ENCODE data around the gene TMEM184B.

TMEM184B gene

DNA sequence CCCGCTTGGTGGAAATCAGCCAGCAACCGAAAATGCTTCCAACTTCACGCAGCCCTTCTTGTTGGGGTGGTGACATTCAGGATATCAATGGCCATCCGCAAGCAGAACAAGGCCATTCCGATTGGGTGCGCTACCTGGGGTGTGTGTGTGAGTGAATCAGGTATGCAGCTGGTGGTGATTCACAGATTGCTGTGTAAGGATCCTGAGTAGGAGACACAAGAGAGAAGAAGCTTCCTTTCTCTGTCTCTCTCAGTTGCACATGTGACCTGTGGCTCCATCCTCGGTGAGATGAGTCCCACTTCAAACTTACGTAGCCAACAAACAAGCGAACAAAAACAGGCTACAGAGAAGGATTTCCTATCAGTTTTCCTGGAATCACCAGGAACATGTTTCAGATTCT, 9.6 kb upstream of the TMEM184B start:
- DNase-seq (ENCODE audit: low spot score) (no peak), FAIRE-seq (no peak)

DNA sequence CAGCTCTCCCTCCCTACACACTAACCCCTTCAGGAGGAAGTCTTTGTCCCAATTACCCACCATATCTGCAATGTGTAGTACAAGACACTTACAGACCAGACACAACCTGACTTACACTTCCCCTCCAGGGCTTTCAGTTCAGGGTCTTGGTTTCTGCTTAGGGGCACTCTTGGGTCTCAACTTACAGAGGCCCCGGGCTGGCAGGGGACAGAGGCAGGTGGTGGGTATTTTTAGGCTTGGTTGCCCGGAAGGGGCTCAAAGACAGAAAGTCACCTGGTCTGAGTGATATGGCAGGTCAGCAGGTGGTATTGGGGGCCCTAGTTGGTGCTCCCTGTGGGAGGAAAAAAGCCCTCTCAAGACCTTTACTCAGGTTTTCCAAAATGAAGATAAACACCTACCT, 3.4 kb upstream of the TMEM184B start:
- DNase-seq (ENCODE audit: low spot score) (no peak), FAIRE-seq (no peak)

DNA sequence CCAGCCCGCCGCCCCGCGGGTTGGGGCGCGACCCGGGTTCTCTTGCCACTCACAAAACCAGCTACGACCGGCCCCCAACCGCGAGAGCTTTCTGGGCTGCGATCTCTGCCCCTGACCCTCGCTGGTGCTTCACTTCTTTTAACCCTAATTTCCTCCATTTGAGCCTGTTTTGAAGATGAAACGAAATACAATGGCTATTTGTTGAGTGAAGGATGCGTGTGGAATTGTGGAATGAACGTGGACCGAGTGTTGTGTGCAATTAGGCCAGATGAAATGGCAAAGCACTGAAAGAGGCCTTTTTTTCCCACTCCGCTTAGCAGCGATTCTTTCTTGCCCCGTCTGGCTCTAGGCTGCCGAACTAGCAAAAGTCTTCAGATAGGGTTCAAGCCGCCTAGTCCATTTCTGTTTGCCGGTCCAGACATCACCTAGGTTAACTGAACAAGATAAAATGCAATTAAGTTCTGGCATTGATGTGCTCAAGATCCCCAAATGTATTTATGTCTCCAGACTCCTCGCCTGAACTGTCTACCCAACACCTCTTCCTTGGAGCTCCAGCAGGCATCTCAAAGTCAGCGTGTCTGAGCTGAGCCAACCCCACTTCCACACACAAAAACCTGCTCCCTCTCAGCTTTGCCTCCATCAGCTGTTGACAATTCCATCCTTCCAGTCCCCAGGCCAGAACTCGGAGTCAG, 471 bp upstream of the TMEM184B start:
- DNase-seq (ENCODE audit: low spot score) (no peak), FAIRE-seq (no peak)

DNA sequence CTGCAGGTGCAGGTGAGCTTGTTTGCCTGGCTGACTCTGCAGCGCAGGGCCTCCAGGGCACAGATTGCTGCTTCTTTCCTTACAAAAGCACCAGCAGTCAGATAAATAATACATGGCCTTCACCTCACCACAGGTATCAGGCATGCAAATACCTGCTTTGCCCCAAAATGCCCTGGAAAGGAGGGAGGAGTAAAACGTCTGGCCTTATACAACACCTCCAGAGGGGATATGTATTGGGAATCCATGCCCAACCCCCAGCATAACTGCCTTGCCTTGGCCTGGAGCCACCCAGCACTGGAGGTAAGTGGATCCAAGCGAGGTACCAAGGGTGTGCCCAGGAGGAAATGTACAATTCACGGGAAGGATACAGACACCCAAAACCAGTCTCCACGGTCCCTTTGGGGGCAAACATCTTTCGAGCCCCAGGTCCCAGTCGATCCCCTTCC, 860 bp downstream of the TMEM184B start:
- FAIRE-seq (no peak), DNase-seq (ENCODE audit: low spot score) (no peak)

DNA sequence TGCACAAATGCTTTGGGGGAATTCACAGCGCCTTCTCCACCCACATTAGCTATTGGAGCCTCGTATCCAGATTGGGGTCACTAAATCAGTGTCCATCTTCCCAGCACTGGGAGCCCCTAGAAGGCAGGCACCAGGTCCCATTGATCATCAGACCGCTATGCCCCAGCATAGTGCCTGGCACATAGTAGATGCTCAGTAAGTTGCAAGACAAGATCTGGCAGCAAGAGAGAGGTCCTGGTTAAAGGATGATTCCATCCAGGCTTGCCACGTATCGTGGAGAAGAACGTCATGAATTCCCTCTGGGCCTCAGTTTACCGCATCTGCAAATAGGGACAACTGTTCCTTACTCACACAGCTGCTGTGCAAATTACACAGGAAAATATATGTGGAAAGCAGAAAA, 1.7 kb downstream of the TMEM184B start:
- no peak for FAIRE-seq
- no peak for DNase-seq (ENCODE audit: low spot score)

- DNase-seq (ENCODE audit: low spot score) (no peak), FAIRE-seq (no peak)
These were observed 2.5 kb downstream of the TMEM184B start for GRCh38 chr22:38270091-38270992.

- DNase-seq (ENCODE audit: low spot score) (no peak), FAIRE-seq (no peak)
These were observed 3.3 kb downstream of the TMEM184B start for GRCh38 chr22:38269466-38269865.

DNA sequence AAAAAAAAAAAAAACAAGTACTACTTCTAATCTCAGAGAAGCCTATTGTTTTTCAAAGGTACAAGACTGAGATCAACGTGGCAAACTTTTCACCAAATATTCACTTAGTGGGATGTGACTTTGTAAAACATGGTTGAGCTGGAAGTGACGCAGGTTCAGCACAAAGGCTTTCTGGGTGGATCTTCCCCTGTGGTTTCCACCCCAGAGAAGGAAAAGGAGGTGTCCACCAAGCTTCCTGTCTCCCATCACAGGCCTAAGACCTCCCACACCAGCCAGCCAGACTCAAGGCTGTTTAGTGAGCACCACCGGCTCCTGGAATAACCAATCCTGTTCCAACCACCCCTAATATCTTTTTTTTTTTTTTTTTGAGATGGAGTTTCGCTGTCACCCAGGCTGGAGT, 5.7 kb downstream of the TMEM184B start:
- FAIRE-seq (no peak), DNase-seq (ENCODE audit: low spot score) (no peak)

GRCh38 chr22:38266120-38266519, 6.7 kb downstream of the TMEM184B start:
- DNase-seq (ENCODE audit: low spot score) (no peak), FAIRE-seq (no peak)

DNA sequence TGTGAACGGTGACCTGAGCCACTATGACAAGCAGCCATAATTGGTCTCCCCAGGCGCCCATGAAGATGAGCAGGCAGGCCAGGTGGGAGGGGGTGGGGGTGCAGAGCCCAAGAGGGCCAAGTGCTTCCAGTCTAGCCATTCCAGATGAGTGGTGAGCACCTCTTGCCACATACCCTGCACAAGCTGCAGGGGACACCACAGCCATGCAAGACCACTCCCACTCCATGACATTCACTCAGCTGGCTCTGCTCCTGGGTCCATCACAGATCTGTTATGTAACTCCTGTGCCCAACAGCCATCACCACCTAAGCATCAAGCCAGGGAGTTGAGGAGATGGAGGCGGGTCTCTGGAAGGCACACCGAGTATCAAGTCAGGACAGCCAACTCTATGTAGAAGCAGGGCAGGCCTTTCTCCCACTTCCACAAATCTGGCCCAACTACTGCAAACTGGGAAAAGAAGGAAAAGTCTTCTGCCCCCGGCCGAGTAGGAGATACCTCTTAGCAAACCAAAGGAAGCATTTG, 8.4 kb downstream of the TMEM184B start:
- FAIRE-seq: no peak
- no peak for DNase-seq (ENCODE audit: low spot score)

DNA sequence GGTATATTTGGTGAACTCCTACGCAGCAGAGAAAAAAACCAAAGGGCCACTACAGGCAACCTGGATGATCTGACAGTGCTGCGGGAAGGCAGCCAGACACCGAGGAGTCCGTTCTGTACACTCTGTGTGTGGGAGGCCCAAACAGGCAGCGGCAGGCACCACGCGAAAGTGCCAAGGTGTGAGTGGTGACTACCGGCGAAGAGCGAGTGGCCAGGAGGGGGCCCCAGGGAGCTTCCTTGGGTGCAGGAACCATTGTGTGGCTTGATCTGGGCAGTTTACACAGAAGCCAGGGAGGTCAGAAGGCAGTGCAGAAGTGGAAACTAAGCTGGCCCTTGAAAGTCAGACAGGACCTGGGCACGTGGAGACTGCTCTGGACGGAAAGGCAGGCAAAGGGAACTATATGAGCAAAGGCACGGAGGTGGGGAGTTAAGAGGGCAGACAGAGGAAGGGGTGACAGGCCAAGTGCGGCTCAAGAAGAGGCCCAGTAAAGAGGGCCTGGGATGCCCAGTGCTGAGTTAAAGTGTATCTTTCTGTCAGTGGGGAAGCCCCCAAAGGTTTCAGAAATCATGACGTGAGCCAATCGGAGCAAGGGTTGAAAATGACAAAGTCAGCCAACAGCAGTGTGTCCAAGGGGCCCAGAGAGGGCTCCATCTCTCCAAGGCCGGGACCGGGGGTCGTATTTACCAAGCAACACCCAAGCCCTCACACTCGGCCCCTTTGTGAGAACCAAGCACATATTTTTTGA, 10.6 kb downstream of the TMEM184B start:
- FAIRE-seq (no peak), DNase-seq (ENCODE audit: low spot score) (no peak)

DNA sequence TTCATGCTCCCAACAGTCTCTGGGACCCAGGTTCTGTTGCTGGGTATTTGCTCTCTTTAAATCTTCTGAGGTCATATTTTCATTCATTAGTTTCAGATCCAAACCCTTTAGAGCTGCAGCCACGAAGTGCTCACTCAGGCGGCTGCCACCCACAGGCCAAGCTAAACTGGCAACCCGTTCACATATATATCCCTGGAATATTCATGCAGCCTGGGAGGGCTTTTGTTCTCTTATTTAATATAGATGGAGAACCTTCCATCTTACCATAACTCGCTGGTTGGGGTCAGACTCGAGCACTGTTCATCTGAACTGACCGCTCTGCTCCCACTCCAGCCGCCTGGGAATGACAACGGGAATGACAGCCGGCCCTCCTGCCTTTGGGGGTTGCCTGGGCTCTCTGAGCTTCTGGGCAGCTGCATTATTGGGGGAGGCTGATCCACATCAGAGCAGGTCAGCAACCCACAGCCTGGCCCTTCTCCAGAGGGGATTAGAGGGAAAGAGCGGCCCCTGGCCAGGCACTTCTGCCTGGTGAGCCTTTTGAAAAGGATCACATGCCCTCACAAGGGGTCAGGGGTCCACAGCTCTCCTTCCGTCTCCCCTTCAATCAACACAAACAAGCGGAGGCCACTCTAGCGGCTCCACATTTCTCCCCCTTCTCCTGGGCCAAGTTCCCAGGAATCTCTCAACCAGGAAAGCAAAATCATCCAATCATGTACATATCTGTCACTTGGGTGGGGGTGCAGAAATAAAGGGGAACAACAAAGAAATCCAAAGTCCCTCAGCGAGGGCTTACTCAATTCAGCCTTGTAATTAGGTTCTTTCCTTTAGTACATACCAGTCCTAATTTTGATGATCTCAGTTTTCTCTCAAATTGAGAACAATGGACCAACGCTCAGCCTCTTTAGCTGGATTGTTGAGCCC, 11.8 kb downstream of the TMEM184B start:
- no peak for FAIRE-seq
- no peak for DNase-seq (ENCODE audit: low spot score)

DNA sequence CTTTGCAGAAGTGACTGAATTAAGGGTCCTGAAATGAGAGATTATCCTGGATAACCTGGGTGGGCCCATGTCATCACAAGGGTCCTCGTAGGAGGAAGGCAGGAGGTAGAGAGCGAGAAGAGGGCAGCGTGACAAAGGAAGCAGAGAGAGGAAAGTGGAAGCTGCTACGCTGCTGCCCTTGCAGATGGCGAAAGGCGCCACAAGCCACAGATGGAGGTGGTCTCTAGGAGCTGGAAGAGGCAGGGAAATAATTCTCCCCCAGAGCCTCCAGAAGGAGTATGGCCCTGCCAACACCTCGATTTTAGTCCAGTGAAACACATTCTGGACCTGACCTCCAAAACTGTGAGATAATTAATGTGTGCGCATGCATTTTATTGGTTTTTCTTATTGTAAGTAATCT, 13.4 kb downstream of the TMEM184B start:
- DNase-seq (ENCODE audit: low spot score) (no peak), FAIRE-seq (no peak)

GRCh38 chr22:38258895-38259294, 13.9 kb downstream of the TMEM184B start:
- DNase-seq (ENCODE audit: low spot score) (no peak), FAIRE-seq (no peak)

DNA sequence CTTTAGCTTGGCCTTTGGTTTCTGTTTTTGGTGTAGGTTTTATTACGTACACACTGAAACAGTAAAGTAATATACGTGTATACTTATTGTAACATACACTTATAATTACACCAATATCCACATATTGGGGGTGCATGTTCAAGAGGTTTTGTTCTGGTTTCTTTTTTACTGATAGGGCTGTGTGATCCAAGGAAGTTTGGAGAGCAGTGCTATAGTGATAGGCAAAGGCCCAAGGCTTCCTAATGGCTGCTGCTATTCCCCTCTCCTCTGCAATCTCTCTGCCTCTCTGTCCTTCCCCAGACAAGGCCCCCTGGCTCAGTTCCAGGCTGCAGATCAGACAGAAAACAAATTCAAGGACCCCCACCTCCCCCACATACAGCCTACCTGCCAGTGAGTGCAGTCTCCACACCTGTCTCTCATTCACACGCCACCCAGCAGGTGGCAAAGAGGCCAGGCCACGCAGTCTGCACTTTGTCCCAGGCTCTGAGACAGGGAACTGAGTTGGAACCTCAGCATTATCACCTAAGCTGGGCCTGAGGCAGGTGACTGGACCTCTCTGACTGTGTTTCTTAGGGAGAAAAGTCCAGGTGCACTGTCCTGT, 15.1 kb downstream of the TMEM184B start:
- FAIRE-seq (no peak), DNase-seq (ENCODE audit: low spot score) (no peak)

GRCh38 chr22:38257181-38257580, 15.6 kb downstream of the TMEM184B start:
- no peak for FAIRE-seq

DNA sequence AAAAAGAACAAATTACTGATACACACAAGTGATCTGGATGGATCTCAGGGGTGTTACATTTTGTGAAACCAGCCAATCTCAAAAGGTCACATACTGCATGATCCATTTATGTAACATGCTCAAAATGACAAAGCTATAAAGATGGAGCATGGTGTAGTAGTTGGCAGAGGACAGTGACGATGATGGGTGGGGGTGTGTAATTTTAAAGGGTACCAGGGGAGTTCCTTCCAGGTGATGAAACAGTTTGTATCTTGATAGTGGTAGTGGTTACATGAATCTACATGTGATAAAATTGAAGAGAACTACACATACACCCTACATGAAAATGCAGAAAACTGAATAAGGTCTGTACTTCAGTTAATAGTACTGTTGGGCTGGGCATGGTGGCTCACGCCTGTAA, 17.1 kb downstream of the TMEM184B start:
- FAIRE-seq (no peak), DNase-seq (ENCODE audit: low spot score) (no peak)

More at GRCh38 chr22:38257181-38257580, 15.6 kb downstream of the TMEM184B start:
- DNase-seq (ENCODE audit: low spot score): no peak

DNA sequence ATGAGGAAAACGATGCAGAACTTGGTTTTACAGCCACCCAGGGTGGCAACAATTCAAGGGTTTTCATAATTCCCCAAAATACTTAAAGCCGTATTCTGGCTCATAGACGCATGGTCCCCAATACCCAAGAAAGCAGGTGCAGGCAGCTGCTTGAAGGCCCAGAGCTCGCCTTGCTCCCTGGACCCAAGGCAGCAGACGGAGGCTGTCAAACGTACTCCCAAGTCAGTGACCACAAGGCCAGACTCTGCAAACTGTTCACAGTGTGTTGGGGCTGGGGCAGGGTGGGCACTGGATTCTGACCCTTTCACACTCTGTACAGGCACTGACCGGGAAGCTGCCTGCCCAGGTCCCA, 21.5 kb downstream of the TMEM184B start:
- FAIRE-seq: no peak
- DNase-seq (ENCODE audit: low spot score): no peak

GRCh38 chr22:38250643-38251340, 22.0 kb downstream of the TMEM184B start:
- DNase-seq (ENCODE audit: low spot score): no peak

More at GRCh38 chr22:38250643-38251340, 22.0 kb downstream of the TMEM184B start:
- no peak for FAIRE-seq
